Measurements from ENCODE around the gene CD55. TPM values are rescaled to one million over a fixed set of nuclear protein-coding genes. Genes with fewer than 3 reads are reported as not detected.

CD55 gene
- total and polyA plus RNA-seq, 2 experiments from 2014 or later, result 16.7 to 18.5 TPM

GRCh38 chr1:207393610-207394009, 72.1 kb downstream of the CD55 start:
- Histone ChIP-seq H3K27me3 (ENCODE audit: insufficient read depth) (no peaks in the 10 kb centered on the region), H3K9me2 (ENCODE audit: insufficient read depth) (no peaks in the 10 kb centered on the region), H4K20me1 (replicated peaks; ENCODE audit: insufficient read depth) (no peaks in the 10 kb centered on the region), H3K4me3 (no peak overlapping the region), H3K4me1 (ENCODE audit: insufficient read depth) (no peaks in the 10 kb centered on the region), H2AFZ (no peak overlapping the region), H3K36me3 (ENCODE audit: insufficient read depth) (no peaks in the 10 kb centered on the region), H3K79me2 (replicated peaks; ENCODE audit: insufficient read depth) (no peaks in the 10 kb centered on the region), H3K4me2 (no peak overlapping the region), H3F3A (replicated peaks; ENCODE audit: low read depth) (no peaks in the 10 kb centered on the region), H3K27ac (ENCODE audit: low read depth) (no peak overlapping the region)
- DNase-seq (ENCODE audit: low spot score), result no peak
- ATAC-seq, result no peak
- no peak for TF ChIP-seq ZNF331 (CRISPR knock-in tag; IDR thresholded peaks at IDR 0.05; ENCODE audit: low read depth)
- no peak for TF ChIP-seq CREB1 (CRISPR knock-in tag; IDR thresholded peaks at IDR 0.05; ENCODE audit: low read depth)
- no peaks in the 10 kb centered on the region; the same call in 2 of the 3 replicates for H3K9me3 Mint-ChIP-seq
- no peak overlapping the region for H3K27ac Mint-ChIP-seq
- H3K27me3 Mint-ChIP-seq (ENCODE audit: insufficient read depth, low read depth, poor library complexity), result no peaks in the 10 kb centered on the region
- peaks cover 3% of the 10 kb centered on the region; the same call in 2 of the 3 replicates for H3K4me1 Mint-ChIP-seq
- no peaks in the 10 kb centered on the region for H3K36me3 Mint-ChIP-seq (ENCODE audit: low read depth)
- H3K4me3 Mint-ChIP-seq, result no peak overlapping the region

GRCh38 chr1:207396168-207396746, 74.8 kb downstream of the CD55 start:
- no peaks in the 10 kb centered on the region for H3K27me3 ChIP-seq (ENCODE audit: insufficient read depth)
- no peaks in the 10 kb centered on the region for H3K4me1 ChIP-seq (ENCODE audit: insufficient read depth)
- no peak overlapping the region for H3K4me2 ChIP-seq
- no peak overlapping the region for H3K27ac ChIP-seq (ENCODE audit: low read depth)
- H4K20me1 ChIP-seq (replicated peaks; ENCODE audit: insufficient read depth), result no peaks in the 10 kb centered on the region
- Mint-ChIP-seq H3K36me3 (ENCODE audit: low read depth) (no peaks in the 10 kb centered on the region), H3K4me3 (no peak overlapping the region), H3K27ac (no peak overlapping the region), H3K4me1 (peaks cover 3% of the 10 kb centered on the region; the same call in 2 of the 3 replicates), H3K9me3 (no peaks in the 10 kb centered on the region; the same call in 2 of the 3 replicates), H3K27me3 (ENCODE audit: insufficient read depth, low read depth, poor library complexity) (no peaks in the 10 kb centered on the region)
- TF ChIP-seq ZNF331 (CRISPR knock-in tag; IDR thresholded peaks at IDR 0.05; ENCODE audit: low read depth) (no peak), EZH2 (IDR thresholded peaks at IDR 0.05; ENCODE audit: low read depth, unreplicated experiment) (no peak), POLR2AphosphoS5 (IDR thresholded peaks at IDR 0.05; ENCODE audit: low read depth) (no peak), CREB1 (CRISPR knock-in tag; IDR thresholded peaks at IDR 0.05; ENCODE audit: low read depth) (no peak), NANOG (IDR thresholded peaks at IDR 0.05; ENCODE audit: borderline replicate concordance) (no peak)
- TF ChIP-seq, protein P1, sequence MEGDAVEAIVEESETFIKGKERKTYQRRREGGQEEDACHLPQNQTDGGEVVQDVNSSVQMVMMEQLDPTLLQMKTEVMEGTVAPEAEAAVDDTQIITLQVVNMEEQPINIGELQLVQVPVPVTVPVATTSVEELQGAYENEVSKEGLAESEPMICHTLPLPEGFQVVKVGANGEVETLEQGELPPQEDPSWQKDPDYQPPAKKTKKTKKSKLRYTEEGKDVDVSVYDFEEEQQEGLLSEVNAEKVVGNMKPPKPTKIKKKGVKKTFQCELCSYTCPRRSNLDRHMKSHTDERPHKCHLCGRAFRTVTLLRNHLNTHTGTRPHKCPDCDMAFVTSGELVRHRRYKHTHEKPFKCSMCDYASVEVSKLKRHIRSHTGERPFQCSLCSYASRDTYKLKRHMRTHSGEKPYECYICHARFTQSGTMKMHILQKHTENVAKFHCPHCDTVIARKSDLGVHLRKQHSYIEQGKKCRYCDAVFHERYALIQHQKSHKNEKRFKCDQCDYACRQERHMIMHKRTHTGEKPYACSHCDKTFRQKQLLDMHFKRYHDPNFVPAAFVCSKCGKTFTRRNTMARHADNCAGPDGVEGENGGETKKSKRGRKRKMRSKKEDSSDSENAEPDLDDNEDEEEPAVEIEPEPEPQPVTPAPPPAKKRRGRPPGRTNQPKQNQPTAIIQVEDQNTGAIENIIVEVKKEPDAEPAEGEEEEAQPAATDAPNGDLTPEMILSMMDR (conservative IDR thresholded peaks at IDR 0.05; ENCODE audit: low read depth in 2 of 2), result no peak
- ATAC-seq (no peak; the same call in 2 of the 3 replicates), DNase-seq (ENCODE audit: low spot score) (peak; percentile 26)
- no peaks in the 10 kb centered on the region for H3K9me2 ChIP-seq (ENCODE audit: insufficient read depth)
- H3F3A ChIP-seq (replicated peaks; ENCODE audit: low read depth), result no peaks in the 10 kb centered on the region
- no peak overlapping the region for H2AFZ ChIP-seq
- no peaks in the 10 kb centered on the region for H3K79me2 ChIP-seq (replicated peaks; ENCODE audit: insufficient read depth)
- H3K36me3 ChIP-seq (ENCODE audit: insufficient read depth), result no peaks in the 10 kb centered on the region
- H3K4me3 ChIP-seq, result no peak overlapping the region

- Mint-ChIP-seq H3K4me1 (peaks cover 3% of the 10 kb centered on the region; the same call in 2 of the 3 replicates), H3K4me3 (no peak overlapping the region), H3K36me3 (ENCODE audit: low read depth) (no peaks in the 10 kb centered on the region), H3K27ac (no peak overlapping the region), H3K9me3 (no peaks in the 10 kb centered on the region; the same call in 2 of the 3 replicates), H3K27me3 (ENCODE audit: insufficient read depth, low read depth, poor library complexity) (no peaks in the 10 kb centered on the region)
- ATAC-seq, result peak; percentile 94
- H3K4me2 ChIP-seq, result no peak overlapping the region
- peak overlapping the region; percentile 86 for H2AFZ ChIP-seq
- no peak overlapping the region for H3K27ac ChIP-seq (ENCODE audit: low read depth)
- peak; percentile 49 for DNase-seq (ENCODE audit: low spot score)
- H3F3A ChIP-seq (replicated peaks; ENCODE audit: low read depth), result no peaks in the 10 kb centered on the region
- H3K4me3 ChIP-seq, result no peak overlapping the region
- no peaks in the 10 kb centered on the region for H3K36me3 ChIP-seq (ENCODE audit: insufficient read depth)
- no peak for TF ChIP-seq STAT1 (IDR thresholded peaks at IDR 0.05; ENCODE audit: unreplicated experiment)
- TF ChIP-seq, protein P1 (conservative IDR thresholded peaks at IDR 0.05; ENCODE audit: low read depth in 2 of 2), result peak; percentile 37 to 71; a peak in 3 of 4 replicates
- H3K9me2 ChIP-seq (ENCODE audit: insufficient read depth), result no peaks in the 10 kb centered on the region
- no peaks in the 10 kb centered on the region for H3K4me1 ChIP-seq (ENCODE audit: insufficient read depth)
- no peaks in the 10 kb centered on the region for H3K27me3 ChIP-seq (ENCODE audit: insufficient read depth)
- H4K20me1 ChIP-seq (replicated peaks; ENCODE audit: insufficient read depth), result no peaks in the 10 kb centered on the region
- no peaks in the 10 kb centered on the region for H3K79me2 ChIP-seq (replicated peaks; ENCODE audit: insufficient read depth)
Measured at GRCh38 chr1:207397525-207397926, 76.0 kb downstream of the CD55 start.

Data from GM23338 (cell line).